Stimulated activated CD4-positive, alpha-beta T cell treated with anti-CD3 and anti-CD28 coated beads, Interleukin-1b, Interleukin-23, amount 100 ng/mL, for 4 hours (primary cell): ENCODE measurements around the gene MRPL24.

Experiments
- DNase-seq, 2 donors: peaks; one replicate each; pipeline ENCODE4 v3.0.0-alpha.2; 2020; ENCODE audit warnings: low read depth in 2 of 2

MRPL24 gene

GRCh38 chr1:156711011-156711817, 29.7 kb downstream of the MRPL24 start:
- no peak for DNase-seq

DNA sequence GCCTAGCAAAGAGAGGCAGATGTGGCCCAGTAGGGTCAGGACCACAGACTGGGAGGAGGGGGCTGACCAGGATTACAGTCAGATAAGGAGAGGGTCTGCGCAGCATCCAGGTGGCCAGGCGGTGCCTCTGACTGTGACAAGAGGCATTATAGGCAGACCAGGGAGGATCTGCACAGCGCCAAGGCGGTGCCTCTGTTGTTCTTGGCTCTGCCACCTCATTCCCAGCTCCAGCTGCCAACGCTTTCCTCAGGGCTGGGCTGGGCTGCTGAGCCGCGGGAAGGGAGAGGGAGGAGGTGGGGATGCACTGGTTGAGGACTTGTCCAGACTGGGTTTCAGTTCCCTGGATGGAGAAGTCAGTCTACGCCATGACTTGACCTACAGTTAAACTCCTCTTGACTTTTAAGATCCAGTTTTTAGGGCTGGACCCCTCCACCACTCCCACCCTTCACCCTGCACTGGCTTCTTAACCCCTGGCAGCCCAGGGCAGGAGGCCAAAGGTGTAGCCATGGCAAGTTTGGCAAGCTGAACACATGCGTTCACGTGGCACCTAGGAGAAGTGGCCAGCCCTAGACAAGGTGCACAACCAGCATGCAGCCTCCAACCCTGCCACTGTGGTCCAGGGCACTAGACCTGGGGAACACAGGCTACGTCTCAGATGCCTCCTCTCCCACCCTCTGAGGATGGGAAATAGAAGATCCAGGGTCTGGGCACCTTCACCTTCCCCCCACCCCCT, 31.0 kb downstream of the MRPL24 start:
- DNase-seq = no peak

DNA sequence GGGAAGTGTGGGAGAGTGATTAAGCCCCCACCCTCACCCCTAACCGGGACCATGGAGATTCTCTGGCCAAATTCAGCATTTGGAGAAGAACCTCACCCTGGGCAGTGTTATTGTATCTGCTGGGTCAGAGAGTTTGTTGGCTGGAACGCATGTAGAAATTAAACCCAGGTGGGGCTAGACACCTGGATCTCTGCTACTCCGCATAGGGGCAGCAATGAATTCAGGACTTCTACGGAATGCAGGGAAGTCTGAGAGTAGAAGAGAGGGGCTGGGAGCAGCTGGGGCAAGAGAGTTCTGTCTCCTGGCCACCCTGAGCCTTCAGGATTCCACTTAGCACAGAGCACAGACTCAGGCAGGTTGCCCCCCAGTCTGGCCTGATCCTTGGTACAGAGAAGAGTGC, 31.9 kb downstream of the MRPL24 start:
- DNase-seq = no peak

DNA sequence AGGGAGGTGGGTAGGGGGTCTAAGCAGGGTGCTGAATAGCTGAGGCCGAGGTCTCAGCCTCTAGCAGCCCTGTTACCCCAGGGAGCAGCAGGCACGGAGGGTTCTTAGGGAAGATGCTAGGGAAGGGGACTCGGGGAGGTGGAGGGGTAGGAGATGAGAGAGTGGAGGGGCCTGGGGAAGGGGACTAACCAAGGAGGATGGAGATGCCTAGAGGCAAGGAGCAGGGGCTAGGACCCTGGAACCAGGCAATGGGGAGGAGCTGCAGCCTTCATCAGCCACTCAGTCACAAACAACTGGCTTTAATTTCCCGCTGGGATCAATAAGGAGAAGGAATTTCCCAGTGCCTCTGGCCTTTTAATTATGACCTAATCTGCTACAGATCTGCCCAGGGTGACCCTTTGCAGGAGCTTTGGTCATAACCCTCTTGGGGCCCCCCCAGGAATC, 32.6 kb downstream of the MRPL24 start:
- no peak for DNase-seq

- no peak for DNase-seq
Measured at GRCh38 chr1:156707417-156708217, 33.3 kb downstream of the MRPL24 start.

DNA sequence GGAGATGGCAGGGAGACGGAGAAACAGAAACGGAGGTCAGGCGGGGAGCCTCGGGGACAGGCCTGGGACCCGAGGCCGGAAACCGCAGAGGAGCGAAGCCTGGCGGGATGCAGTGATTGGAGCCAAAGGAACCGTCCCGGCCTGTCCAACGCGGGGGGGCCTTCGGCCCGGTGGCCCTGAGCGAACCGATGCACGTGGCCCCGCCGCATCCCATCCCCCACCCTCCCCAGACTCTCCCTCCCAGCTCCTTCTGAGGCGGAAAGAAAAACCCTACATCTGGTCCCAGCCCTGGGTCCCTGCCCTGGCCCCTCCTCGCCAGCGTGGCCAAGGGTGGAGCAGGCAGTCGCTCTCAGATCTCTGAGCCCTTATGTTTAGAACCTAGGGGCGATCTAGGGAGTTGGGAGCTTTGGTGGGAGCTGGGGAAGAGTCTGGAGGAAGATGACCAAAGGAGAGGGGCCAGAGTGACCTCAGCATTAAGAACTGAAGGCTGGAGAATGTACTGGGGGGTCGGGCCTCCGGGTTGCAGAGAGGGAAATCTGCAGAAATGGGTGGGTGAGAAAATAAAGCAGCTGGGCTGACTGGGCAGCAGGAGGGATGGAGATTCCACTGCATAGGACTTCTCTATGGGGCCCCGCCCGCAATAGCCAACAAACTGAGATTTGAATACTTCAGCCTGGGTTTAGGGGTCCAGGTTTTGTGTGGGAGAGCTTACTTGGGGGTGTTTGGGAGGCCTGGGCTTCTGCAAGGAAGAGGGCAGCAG, 34.1 kb downstream of the MRPL24 start:
- DNase-seq = no peak

- DNase-seq = peak; percentile 68 to 69
Measured at GRCh38 chr1:156705918-156706656, 34.8 kb downstream of the MRPL24 start.

GRCh38 chr1:156705321-156705917, 35.5 kb downstream of the MRPL24 start, which contains the start of gene CRABP2:
TSS of gene CRABP2 (minus strand) at chr1:156705583. CDS start at chr1:156705446, 137 bp downstream.
- no peak for DNase-seq

DNA sequence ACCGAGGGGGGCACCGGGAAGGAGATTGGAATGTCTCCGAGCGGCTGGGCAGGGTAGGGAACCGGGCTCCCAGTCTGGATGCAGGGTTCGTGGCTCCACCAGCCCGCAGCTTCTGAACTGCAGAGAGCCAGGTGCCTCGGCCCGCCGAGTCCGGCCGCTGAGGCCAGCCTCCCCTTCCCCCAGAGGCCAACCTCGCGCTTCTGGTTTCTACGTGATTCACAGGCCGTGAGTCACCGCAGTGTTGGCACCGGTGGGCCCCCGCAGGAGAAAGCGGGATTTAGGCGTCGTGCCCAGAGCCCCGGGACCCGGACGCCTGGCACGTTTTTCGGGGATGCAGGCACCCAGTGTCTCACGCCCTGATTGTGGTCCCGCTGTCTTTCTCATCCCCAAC, 36.0 kb downstream of the MRPL24 start:
- no peak for DNase-seq

DNA sequence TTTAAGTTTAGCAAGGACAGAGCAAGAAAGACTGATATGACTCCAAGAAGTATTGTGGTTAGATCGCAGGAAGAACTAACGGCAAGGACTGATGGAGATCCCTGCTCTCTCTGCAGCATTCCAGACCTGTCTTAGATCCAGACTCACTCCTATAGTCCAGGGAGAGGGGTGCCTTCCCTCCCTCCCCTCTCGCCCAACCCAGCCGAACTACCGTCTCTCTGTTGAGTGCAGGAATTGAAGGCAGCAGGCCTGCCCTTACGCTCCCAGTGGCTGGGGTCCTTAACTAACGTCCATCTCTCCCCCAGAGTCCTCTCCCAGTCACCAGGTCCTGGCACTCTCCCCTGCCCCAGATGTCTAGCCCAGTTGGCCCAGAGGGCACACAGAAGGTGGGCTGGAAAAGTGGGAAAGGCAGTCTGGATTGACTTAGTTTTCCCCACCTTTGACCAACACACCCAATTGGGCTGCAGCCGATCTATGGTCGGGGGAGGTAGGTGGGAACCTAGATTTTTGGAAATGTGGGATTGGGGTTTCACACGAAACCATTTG, 36.6 kb downstream of the MRPL24 start:
- no peak for DNase-seq

- no peak for DNase-seq
Measured at GRCh38 chr1:156703741-156704140, 37.1 kb downstream of the MRPL24 start.

GRCh38 chr1:156703336-156703735, 37.6 kb downstream of the MRPL24 start:
- DNase-seq = no peak

GRCh38 chr1:156700736-156701531, 40.0 kb downstream of the MRPL24 start:
- DNase-seq = no peak

GRCh38 chr1:156698995-156699394, 41.9 kb downstream of the MRPL24 start:
- no peak for DNase-seq

DNA sequence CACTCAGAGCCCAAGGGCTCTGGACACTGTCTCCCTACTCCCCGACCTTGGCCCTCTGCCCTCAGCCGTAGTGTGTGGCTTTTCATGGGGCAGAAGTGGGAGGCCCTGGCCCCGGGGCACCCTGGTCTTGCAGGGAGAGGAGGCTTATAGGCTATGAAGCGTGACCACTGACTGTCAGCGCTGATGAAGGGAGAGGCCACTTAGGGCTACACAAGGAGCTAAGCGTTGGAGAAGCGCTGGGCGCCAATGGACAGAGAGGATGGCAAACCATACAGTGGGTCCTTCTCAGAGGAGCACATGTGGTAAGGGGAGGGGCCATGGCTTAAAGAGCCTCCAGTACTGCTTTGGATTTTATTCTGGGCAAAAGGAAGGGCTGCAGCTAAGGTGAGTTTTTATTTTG, 43.4 kb downstream of the MRPL24 start:
- DNase-seq = no peak

DNA sequence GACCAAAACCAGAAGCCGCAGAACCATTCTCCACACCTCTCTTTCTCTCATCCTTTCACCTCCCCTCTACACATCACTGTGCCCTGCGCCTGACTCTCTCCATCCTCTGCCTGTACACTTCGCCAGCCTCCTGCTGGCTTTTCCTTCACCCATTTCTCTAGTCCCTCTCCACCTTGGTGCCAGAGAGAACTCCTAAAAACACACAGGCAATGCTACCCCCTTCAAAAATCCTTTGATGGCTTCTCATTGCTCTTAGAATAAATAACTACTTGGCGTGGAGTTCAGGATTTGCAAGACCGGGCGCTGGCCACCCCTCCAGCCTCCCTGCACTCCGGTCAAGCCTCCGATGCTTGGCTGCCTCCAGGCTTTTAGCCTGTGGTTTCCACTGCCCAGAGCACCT, 44.1 kb downstream of the MRPL24 start:
- no peak for DNase-seq

- no peak for DNase-seq
Measured at GRCh38 chr1:156694690-156694962, 46.3 kb downstream of the MRPL24 start.

GRCh38 chr1:156693848-156694689, 46.8 kb downstream of the MRPL24 start:
- DNase-seq = no peak
